Fibroblast of the conjunctiva (primary cell): ENCODE data around the gene TMEM87B.

Experiments used
- DNase-seq: peaks from one replicate; pipeline ENCODE4 v3.0.0-alpha.2; 2010; ENCODE audit warnings: low read depth

TMEM87B gene

DNA sequence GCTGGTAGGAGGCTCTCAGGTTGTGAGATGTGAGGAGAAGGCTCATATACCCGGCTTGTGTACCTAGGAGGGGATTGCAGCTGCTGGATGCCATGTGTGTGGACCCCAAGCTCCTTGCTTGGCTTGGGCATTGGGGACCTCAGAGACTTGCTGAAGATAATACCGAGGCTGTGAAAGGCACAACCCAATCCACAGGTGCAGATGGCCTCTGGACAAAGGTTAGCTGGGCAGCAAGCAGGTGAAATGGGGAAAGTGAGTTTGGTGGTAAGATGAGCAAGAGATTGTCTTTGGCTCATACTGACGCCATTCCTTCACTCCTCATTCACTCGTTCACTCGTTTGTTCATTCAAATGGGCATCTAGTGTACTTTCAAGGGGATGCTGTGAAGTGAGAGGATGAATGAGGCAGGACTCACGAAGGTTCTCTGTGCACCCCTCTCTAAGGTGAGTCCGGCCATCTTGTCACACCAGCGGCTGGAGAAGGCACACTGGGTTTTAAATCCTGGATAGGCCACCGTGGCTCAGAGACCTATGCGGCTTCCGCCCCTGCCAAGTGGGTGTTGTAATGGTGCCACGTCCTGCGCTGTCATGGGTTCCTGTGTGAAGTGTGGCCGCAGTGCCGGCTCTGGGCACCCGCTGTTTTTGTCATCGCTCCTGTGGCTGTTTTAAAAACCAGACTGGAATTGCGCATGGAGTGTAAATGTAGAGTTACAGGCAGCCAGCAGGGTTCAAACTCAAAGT, 96.8 kb downstream of the TMEM87B start:
- no peak for DNase-seq

DNA sequence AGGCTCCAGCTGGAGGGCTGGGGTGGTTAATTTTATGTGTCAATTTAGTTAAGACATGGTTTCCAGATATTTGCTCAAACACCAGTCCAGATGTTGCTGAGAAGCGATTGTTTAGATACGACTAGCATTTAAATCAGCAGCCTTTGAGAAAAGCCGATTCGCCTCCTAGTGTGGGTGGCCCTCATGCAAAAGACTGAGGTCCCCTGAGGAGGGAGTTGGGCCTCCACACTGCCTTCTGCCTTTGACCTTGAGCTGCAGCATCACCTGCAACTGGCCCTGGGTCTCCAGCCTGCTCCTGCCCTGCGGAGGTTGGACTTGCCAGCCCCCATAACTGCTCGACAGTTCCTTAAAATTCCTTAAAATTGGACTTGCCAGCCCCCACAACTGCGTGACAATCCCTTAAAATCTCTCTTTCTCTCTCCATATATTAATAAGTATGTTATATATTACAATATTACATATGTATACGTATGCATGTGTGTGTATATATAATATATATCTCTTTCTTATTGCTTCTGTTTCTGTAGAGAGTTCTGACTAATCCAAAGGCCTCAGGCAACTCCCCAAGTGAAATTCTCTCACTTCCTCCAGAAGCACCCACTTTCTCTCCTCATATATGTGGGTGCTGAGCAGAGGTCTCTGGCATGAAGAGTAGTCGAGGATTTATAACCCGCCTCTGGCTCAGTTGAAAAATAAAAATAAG, 97.6 kb downstream of the TMEM87B start:
- DNase-seq, result no peak

DNA sequence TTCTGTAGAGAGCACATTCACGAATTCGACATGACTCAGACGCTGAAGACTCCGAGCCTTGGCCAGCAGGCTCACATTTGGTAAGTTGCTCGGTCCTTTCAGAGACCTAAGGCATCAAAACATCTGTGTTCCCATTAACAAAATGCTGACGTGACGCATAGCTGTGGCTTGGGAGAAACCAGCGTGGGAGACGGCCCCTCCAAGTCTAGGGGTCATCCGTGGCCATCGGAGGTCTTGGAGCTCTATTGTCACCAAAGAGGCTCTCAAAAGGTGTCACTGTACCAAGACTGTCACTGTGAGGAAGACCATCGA, 98.1 kb downstream of the TMEM87B start:
- no peak for DNase-seq

DNA sequence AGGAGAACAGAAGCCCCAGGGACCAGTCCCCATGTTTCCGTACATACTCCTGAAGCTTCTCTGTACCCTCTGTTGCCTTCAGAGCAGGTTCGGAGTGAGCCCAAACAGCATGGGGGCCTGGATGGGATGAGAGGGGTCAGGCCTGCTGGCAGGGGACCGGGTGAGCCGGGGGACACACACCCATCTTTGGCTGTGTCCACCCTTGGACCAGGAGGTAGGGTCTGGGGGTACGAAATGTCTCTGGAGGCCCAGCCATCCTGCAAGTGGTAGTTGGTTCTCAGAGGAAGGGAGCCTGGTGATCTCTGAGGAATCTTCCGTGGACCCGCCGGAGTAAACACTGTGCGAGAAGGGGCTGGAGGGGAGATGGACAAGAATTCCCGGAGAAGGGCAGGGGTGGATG, 98.4 kb downstream of the TMEM87B start:
- DNase-seq, result no peak

DNA sequence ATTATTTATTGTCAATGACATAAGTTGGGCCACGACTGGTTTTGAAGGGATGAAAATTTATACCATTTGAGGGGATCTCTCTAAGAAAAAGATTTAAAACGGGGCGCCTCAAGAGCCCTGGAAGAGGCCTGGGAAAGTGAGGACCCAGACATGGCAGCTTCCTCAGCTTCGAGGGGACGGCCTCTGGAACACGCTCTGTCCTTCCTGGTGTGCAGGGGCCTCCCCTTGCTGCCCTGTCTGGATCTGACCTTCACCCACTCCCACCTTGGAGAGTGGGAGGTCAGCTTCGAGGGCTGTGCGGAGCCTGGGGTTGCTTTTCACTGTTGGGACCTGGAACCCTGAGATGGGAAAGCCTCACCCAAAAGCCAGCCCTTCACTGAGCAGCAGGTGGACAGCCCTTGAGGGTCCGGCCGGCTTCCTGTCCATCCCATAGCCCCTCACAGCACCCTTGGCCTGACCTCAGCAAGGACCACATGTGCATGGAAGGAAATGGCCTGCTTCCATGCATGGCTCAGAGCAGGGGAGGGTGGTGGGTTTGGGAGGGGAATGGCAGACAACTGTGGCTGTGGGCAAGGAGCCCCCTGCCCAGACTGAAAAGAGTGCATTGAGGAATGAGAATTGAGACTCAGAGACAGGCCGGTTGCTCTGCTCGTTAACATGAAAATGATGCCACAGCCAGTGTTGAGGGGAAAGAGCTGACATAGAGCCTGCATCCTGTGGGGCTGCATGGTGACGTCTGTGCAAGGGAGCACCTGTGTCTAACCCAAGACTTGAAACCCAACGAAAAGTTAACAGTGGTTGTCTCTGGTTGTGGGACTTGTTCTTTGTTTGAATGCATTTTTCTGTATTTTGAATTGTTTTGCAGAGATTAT, 99.4 kb downstream of the TMEM87B start:
- DNase-seq, result no peak

DNA sequence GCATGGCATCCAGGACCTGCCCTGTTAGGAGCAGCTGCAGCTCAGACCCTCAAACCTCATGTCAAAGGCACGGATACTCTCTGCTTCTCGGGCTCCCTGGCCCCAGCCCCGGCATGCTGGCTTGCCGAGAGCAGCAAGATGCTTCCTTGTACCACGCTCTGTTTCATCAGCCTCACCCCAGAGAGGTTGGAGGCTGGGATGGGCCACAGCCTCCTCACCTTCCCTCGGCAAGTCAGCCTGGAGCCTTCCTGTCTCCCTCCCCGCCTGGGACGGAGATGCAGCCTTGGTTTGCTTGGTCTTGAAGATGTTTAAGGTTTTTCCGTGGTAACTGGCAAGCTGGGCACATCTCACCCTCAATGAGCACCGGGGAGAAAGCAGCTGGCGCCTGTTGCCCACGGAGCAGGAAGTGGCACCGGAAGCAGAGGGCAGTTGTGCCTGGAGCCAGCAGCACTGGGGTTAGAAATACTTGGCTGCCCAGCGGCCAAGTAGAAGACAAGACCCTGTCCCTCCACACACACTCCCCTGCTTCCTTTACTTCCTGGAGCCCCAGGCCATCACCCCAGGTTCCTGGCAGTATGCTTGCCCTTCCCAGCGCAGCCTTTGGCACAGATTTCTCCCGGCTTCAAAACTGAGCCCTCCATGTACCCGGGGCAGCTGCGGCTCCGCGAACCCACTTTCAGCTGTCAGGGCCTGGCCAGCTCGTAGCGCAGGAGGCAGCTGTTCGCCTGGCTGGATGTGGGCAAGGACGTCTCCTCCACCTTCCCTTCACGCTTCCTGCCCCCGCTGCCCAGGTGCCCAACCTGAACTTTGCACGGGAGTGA, 100.5 kb downstream of the TMEM87B start:
- DNase-seq, result no peak

DNA sequence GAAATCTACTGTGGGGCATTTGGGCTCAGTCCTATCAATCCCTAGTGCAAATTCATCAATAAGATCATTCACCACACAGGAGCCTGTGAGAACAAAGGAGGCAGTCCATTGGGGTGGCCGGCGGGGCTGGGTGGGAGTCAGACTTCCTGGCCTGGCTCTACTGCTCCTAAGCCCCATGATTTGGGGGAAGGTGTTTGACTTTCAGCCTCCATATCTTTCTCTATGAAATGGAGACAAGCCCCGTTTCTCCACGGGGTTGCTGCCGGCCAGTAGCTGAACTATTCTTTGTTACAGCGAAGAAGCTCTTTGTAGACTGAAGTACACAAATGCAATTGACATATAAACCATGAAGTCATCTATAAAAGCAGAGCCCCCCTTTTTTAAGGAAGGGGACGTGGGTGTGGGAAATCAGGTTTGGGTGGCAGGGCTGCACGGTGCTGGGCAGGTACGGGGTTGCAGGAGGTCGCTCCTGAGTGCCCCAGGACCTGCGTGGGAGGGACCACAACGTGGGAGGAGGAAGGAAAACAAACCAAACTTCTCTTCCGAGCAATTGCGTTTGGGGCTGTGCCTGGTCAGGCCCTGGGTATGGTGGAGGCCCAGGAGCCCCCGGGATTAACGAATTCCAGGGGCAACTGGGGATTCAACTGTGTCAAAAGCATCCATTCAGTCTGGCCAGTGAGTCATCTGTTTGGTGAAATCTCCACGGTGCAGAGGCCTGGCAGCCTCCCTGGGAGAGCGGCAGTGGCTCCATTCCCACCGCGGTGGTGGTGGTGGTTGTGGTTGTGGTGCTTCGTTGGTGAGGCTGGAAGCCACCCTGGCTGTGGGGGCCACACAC, 101.3 kb downstream of the TMEM87B start:
- no peak for DNase-seq

DNA sequence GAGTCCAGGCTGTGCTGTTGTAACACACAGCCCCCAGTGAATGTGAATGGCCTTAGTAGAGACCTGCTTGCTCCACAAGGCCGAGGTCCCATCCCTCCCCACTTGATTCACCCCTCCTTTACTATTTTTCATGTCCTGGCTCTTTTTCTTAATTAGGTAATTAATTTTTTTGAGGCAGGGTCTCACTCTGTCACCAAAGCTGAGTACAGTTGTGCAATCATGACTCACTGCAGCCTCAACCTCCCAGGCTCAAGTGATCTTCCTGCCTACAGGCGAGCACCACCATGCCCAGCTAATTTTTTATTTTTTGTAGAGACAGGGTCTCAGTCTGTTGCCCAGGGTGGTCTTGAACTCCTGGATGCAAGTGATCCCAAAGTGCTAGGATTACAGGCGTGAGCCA, 102.4 kb downstream of the TMEM87B start:
- DNase-seq, result no peak

DNA sequence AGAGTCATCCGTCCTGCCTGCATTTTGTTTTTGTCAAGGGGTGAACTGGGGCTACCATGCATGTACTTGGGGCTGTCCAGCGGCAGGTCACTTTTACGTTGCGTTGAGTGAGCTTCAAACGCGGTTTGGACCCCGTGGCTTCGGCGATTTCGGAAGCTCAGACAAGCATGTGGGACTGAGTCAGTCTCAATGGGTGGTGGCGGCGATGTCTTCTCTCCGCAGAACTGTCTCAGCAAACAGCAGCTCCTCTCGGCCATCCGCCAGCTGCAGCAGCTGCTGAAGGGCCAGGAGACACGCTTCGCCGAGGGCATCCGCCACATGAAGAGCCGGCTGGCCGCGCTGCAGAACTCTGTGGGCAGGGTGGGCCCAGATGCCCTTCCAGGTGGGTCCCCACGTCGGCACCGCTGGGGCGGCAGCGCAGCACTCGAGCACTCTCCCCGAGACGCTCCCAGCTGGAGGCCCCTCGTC, 104.4 kb downstream of the TMEM87B start:
- no peak for DNase-seq

DNA sequence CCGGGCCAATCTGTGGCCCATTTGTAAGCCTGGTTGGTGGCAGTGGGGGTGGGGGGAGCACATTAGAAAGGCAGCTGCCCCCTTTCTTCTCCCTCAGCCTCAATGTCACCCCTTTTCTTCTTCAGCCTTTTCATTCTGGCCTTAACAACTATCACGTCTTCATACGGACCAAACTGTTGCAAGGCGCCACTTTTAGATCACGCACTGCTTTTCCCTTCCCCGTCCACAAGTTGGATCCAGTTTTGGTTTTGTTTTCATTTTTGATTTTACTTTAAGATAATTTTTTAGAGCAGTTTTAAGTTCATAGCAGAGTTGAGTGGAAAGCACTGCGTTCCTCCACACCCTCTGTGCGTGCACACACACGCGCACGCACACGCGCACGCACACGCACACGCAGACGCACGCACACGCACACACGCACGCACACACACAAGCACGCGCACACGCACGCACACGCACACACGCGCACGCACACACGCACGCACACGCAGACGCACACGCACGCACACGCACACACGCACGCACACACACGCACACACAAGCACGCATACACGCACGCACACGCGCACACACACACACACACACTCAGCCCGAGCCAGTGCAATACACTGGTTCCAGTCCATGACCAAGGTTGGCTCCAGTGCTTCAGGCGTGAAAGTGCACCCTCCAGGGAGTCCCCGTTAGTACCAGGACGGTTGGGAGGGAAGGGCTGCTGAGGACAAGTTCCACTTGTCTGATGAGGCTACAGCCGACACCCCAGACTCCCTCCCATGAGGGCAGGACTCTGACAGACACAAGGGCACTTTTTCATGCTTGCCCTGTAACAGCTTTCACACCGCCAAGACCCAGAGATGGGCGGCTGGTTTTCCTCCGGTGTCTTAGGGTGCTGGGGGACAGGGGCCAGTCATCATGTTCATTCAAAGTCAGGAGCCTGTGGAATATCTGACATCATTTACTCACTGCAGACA, 105.5 kb downstream of the TMEM87B start:
- no peak for DNase-seq

DNA sequence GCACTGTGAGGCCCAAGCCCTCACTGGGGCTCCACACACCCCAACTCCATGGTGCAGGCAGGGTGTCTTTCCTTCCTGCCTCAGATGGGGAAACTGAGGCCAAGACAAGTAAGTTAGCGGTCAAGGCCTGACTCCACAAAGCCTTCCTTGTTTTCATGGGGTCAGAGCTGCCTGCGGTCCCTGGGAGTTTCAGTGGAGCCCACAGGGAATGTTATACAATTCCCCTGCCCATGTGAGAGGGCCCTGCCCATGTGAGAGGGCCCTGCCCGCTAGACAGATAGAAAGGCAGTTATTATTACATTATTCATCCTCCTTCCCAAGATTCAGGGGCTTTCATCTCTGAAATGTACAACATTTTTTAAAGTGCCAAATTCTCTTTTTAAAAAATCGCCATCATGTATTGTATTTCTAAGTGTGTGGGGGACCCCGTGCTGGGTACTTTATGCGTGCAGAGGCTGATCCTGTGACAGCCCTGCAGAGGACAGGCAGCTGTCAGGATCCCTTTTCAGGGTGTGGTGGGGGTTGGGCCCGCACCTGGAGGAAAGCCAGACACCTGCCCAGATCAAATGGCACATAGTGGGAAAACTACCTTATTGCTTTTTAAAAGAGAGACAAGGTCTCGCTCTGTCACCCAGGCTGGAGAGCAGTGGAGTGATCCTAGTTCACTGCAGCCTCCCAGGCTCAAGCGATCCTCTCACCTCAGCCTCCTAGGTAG, 106.5 kb downstream of the TMEM87B start:
- DNase-seq, result no peak

DNA sequence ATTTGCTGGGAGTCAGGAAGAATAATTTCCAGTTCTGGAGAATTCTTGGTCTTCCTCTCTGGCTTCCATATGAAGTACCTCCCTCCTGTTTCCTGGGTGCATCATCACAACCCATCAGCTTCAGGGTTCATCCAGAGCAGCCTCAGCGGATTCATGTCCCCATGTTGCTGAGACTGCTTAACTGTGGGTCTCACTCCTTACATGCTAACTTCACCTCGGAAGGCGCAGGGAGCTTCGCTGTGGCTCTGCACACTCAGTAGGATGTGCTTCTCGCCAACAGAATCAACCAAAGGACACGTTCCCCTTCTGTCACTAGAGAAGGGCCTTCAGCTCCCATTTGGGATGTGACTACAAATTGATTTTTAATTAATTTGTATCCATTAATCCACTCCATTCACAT, 107.3 kb downstream of the TMEM87B start:
- DNase-seq, result no peak

DNA sequence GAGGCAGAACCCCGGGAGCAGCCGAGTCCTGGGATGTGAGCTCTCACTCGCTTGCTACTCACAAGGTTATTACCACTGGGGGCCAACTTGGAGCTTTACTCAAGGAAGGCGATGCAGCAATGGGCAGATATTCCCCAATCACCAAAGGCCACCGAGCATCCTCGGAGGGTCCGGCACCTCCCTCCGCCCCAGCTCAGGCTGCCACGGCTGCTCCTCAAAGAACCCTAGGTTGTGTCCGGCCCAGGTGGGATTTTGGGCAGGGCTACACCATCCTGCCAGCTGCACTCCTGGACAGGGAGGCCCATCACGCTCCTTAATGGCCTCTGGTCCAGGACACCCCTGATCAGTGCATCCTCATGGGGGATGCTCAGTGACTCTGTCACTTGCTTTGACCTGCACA, 107.9 kb downstream of the TMEM87B start:
- no peak for DNase-seq

DNA sequence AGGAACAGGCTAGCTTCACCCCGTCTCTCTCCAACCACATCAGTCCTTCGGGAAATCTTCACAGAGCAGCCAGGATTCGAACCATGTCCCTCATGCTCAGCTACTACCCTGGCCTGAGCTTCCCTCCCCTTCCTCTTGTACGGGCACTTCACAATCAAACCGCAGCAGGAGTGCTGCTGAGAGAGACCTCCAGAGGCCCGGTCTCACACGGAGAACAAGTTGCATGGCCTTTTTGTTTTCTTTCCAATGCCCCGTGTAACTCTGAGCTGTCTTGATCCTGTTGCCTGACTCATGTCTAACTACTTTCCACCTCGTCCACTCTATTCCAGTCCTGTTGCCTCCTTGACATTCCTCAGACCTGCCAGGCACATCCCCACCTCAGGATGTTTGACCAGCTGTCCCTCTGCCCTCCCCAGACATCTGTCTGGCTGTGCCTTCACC, 108.5 kb downstream of the TMEM87B start:
- DNase-seq, result no peak

DNA sequence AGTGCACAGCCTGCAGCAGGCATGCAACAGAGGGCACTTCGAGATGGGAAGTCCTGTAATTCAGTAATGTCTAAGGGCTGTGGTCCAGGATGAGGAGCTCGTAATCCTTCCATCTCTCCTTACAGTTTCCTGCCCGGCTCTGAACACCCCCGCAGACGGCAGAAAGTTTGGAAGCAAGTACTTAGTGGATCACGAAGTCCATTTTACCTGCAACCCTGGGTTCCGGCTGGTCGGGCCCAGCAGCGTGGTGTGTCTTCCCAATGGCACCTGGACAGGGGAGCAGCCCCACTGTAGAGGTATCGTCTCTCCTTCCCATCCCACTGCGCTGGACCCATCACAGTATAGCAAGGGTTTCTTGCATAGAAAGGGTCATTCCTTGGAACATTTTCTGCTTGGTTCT, 109.8 kb downstream of the TMEM87B start:
- no peak for DNase-seq

DNA sequence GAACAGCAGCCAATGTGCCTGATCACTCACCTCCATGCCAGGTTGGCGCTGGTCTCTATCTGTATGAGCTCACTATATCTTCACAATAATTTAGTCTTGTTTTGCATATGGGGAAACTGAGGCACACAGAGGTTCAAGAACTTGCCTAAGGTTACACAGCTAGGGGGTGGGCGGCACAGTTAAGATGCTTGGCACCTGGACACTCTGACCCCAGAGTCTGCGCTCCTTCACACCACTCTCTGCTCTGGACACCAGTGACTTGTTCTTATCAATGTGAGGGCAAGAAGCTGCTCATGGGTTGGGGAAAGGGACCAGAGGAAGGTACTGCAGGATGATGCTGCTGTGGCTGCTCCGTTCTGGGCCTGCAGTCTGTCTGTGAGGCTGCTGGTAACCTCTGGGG, 110.2 kb downstream of the TMEM87B start:
- DNase-seq, result no peak

DNA sequence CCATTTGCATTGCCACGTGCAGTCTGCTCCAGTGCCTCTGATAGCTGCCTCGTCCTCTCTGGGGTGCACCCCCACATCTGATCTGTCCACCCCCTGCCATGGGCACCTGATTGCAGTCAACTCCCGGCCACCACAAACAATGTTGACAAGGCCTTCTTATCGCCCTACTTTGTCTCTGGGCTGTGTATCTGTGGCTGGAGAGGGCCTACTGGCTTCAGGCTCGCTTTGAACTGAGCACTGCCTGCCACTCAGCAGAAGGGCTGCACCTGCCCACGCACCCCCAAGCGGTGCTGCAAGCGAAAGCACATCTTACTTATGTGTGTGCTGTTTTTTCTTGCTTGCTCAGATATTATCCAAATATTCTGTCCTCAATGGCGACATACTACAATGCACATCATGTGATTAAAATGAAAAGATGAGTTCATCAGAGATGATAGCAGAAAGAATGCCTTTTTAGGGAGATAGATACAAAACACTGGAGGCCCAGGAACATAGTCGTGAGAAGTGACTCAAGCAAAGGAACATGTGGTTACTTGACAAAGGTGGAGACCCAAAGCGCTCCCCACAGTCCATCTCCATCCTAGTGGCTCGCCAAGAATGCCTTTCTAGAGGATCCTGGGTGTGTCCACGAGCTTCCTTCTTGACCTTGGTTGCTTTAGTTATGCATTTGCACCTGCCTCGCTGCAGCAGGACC, 111.9 kb downstream of the TMEM87B start:
- no peak for DNase-seq

DNA sequence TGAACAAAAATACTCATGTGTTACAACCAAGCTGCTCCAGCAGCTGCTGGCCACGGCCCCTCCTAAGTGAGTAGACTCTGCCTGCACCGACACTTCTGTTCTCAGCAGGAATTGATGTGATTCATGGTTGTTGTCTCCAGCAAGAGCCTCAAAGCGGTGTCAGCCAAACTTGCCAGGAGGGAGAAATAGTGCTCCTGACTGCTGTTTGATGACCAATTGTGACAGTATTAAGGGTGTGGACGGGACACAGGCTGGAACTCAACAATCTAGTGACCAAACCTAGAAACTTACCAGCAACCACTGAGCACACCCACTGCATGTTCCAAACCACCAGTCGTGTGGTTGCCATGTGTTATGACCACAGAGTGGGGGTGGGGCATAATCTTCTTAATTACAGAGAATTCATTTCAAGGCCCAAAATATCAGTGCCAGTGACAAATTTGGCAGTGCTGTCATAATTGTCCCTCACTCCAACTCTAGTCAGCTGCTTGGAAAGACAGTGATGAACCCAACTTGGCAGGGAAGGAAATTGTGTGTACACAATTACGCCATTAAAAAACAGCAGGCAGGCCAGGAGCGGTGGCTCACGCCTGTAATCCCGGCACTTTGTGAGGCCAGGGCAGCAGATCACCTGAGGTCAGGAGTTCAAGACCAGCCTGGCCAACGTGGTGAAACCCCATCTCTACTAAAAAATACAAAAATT, 113.5 kb downstream of the TMEM87B start:
- DNase-seq, result no peak
